ENCODE measurements around the gene C8A.

DNA sequence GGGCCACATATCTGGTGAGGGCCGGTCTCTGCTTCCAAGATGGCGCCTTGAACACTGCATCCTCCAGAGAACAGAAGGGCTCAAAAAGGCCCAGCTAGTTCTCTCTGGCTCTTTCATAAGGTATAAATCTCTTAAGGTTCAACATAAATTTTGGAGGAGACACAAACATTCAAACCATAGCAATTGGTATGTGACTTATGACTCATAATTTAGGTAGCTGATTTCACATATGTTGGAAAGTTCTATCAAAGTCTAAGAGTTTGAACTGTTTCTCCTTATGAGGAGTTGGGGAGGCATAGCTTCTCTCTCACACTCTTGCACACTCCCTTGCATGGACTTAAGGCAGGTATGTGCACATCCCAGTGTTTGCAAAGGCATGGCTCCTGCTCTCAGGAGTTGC, 30.3 kb upstream of the C8A start:
- TF ChIP-seq EZH2 (IDR thresholded peaks at IDR 0.05; ENCODE audit: low read length, missing control alignments): no peak
- TF ChIP-seq CTCF (conservative IDR thresholded peaks at IDR 0.05 in 1 of 2, IDR thresholded peaks at IDR 0.05 in 1 of 2; ENCODE audit: low read depth in 1 of 2, low read length in 2 of 2): no peak

All from fibroblast of lung (primary cell).